ENCODE results near the gene EFHC1.

DNA sequence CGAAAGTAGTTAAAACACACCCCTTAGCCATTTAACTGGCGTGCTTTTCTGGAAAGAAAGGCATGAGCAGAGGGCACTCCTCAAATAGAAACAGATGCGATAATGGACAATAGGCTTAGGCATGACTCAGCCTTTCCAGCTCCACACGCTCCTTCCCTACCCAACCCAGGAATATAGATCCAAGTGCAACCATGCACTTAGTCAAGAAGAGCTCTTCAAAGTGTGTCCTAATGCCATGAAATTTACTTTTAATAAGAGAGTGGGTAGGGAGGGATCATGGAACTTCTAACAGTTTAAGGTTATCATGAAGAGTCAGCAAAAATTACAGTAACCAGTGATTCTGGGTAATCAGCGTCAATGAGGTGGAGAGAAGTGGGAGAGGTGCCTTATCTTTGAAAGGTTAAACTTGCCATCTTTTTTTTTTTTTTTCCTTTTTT, 2.4 kb upstream of the EFHC1 start:
- TF ChIP-seq POLR2A (IDR thresholded peaks at IDR 0.05): no peak
- no peak for TF ChIP-seq CTCF (IDR thresholded peaks at IDR 0.05)
- no peak for TF ChIP-seq POLR2AphosphoS5 (IDR thresholded peaks at IDR 0.05)
- no peak for TF ChIP-seq EP300 (IDR thresholded peaks at IDR 0.05)
